GM04503 (cell line): ENCODE data around the gene NSUN3.
"Not testable (repeated sequence)": the region's sequence is repeated elsewhere in the genome, so short reads cannot be mapped to it uniquely, and the experiment has no call there.

Experiments
- DNase-seq: peaks from one replicate; pipeline ENCODE4 v3.0.0-alpha.2; 2012; ENCODE audit warnings: low read depth

The NSUN3 gene

DNA sequence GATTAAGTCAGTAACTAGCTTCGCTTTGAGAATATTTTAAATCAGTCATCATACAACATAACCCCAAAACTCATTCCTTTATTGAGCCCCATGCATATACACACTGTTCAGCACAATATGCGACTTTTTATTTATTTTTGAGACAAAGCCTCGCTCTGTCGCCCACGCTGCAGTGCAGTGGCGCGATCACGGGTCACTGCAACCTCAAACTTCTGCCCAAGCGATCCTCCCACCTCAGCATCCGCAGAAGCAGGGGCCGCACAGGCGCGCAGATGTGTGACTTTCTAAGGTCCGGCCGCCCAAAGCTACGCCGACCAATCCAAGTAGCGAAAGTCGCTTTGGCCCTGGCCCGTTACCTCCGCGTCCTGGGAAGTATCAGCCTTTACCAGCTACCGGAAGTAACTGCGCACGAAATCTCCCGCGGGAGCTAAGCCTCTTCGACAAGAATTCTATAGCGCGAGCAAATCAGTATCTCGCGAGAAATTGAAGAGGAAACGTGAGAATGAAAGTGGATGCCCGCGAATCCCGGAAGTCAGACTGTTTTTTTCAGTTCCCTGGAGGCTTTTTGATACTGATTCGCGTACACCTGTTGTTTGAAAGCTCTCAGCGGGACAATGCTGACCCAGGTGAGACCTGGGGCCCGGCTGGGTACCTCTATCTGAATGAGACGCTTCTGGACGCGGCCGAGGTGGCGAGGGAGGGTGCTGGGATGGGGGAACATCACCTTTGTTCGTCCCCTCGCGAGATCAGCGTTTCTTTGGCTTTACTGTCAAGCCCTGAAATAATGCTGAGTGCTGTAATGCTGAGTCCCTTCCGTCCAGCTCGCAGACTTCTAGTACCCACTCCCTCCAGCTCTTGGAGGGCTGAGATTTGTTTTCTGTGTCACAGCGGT lies at the start of gene NSUN3, which contains the start of gene DHFR2:
Gene NSUN3 (plus strand): TSS at position 549 of the 892 bp plus-strand sequence. CDS start 66 bp downstream, at position 615.
Gene DHFR2 (minus strand): TSS at position 404 of the 892 bp plus-strand sequence. CDS start 1,405 bp downstream, outside the sequence.
- DNase-seq = peak; percentile 92

DNA sequence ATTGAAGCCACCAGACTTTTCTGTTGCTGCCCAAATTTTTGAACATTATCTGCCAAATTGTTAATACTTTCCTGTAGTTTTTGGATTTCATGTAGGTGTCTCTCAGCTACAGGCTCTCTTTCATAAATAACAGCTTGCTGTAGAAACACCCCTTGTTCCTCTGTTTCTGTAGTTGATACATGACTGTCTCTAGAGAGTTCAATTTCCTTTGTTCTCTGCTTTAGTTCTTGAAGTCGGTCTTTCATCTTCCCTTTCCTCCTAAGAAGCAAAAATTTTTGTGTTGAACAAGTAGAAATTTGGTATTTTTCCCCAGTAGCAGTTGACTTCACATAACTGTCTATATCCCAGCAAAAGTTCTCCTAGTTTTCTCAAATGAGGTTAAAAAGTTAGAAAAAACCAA lies 47.8 kb upstream of the NSUN3 start:
- no peak for DNase-seq

DNA sequence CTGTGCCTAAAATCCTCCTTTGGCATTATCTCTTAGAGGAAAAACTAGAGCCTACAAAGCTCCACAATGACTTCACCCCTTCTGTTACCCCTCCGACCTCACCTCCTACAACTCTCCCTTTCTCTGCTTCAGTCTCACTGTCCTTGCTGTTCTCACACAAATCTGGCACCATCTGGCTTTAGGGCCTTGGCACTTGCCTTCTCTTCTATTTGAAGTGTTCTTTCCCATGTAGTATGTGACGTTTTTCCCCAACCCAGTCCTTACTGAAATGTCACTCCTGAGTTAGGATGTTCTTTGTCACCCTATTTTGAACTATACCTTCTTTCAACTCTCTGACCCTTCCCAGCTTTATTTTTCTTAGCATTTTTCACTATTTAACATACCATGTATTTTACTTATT lies 43.2 kb upstream of the NSUN3 start:
- no peak for DNase-seq

DNA sequence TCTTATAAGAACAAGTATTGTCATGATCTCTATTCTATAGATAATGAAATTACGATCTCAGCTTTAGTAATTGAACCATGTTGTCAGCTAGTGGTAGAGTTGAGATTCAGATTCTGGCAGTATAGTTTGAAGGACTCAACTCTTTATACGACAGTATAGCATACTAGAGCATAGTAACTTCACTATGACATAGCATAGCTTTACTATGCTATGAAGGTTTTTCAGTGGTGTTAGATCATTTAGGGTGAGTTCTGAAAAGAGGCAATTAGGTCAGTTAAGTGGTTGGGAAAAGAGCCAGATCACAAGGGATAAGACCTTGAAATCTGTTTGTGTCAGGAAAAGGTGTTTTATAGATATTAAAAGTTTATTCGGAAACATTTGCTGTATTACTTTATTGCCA lies 42.6 kb upstream of the NSUN3 start:
- no peak for DNase-seq

DNA sequence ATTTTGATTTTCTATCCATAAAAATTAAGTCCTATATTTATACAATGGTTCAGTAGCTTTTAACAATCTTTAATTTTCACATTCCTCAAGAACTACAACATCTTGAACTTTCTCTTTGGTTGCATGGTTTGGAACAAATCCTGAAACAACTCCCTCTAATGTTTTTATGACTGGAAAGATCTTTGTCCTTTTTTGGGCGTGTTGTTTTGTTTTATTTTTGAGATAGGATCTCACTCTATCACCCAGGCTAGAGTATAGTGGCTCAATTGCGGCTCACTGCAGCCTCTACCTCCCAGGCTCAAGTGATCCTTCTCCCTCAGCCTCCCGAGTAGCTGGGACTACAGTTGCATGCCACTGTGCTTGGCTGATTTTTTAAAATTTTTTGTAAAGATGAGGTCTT lies 38.5 kb upstream of the NSUN3 start:
- DNase-seq = peak; percentile 11

DNA sequence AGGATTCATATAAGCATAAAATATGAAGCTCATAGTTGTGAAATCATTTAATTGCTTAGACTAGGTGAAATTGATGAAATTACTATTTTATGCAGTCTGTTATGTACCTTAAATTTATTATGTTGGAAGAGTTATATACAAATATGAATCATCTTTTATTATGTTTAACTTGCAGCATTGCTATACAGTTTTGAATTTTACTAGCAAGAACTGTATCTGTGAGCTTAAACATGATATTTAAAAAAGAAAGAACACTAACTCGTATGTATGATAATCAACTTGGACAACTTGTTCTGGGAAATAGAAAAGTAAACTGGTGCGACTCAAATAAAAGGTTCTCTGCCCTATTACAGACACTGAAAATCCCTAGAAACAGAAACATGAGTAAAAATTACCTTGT lies 36.2 kb upstream of the NSUN3 start:
- no peak for DNase-seq

DNA sequence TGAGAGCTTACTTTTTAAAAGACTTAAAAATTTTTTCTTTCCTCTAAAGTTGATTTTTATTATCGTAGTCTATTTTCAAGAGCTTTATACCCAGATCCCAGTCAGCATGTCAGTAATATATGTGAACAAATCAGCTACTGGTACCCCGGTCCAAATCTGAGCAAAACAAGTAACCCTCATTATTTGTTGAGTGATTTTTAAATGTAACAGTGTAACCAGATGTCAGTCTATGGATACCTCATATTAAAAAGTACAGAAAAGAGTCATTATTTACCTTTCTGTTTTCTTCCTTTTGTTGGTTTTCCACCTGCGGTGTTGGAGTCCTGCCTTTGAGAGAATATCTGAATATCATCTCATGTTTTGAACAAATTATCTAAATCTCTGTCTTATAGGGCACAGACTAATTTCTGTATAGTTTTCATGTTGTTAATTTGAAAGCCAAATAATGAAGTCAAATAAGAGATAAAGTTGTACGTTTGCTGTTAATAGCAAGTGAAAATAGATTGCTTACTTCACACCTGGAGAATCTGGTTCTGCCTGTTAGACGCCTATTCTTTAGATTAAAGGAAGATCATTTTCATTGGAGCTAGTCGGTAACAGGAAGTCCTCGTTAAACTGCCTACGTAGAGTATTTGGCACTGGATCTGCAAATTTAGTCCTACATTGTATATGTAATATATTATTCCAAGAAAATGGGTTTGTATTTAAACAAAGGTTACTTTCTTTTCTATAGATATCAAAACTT lies 34.6 kb upstream of the NSUN3 start, which contains the start of gene STX19:
Gene STX19 (minus strand): TSS at position 505 of the 745 bp plus-strand sequence. CDS start 13,328 bp downstream, outside the sequence.
- no peak for DNase-seq

DNA sequence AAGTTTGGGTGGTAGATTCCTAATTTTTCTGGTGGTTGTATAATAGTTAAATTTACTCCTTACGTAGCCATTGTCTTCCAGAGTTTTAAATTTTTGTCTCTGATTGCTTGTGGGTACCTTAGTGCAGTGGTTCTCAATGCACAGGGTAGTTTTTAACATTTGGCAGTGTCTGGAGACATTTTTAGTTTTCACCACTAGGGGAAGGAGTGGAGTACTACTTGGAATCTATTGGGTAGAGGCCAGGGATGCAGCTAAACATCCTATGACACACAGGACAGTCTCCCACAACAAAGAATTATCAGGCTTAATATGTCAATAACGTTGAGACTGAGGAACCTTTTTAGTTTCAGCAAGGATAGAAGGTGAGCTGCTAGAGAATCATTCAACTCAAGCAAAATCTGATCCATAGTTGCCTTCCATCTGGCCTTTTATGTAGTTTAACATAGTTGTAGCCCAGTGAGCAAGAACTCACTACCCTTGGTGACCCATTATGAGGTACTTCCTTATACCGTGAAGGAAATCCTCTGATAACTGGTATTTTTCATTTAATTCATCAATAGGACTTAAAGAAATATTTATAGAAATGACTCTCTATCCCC lies 25.9 kb upstream of the NSUN3 start:
- peak; percentile 28 for DNase-seq

DNA sequence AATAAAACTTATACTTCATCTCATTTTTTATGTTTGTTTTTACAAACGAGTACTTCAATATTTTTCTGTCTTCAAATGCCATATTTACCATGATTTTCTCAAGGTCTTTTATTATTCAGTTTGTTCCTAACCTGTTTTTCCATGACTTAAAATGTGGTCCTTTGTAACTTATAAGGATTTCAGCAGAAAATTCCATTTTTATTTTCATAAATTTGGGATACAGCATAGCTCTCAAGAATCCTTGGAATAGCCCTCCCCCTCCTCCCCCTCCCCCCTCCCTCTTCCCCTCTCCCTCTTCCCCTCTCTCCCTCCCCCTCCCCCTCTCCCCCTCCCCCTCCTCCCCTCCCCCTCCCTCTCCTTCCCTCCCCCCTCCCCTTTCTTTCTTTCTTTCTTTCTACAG lies 19.6 kb upstream of the NSUN3 start:
- no peak for DNase-seq

DNA sequence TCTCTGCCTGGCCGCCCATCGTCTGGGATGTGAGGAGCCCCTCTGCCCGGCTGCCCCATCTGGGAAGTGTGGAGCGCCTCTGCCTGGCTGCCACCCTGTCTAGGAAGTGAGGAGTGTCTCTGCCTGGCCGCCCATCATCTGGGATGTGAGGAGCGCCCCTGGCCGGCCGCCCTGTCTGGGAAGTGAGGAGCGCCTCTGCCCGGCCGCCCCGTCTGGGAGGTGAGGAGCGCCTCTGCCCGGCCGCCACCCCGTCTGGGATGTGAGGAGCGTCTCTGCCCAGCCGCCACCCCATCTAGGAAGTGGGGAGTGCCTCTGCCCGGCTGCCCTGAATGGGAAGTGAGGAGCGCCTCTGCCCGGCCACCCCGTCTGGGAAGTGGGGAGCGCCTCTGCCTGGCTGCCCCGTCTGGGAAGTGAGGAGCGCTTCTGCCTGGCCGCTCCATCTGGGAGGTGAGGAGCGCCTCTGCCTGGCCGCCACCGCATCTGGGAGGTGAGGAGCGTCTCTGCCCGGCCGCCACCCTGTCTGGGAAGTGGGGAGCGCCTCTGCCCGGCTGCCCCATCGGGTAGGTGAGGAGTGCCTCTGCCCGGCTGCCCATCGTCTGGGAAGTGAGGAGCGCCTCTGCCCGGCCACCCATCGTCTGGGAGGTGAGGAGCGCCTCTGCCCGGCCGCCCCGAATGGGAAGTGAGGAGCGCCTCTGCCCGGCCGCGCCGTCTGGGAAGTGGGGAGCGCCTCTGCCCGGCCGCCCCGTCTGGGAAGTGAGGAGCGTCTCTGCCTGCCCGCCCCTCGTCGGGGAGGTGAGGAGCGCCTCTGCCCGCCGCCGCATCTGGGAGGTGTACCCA lies 18.5 kb upstream of the NSUN3 start:
- not testable (repeated sequence) for DNase-seq

DNA sequence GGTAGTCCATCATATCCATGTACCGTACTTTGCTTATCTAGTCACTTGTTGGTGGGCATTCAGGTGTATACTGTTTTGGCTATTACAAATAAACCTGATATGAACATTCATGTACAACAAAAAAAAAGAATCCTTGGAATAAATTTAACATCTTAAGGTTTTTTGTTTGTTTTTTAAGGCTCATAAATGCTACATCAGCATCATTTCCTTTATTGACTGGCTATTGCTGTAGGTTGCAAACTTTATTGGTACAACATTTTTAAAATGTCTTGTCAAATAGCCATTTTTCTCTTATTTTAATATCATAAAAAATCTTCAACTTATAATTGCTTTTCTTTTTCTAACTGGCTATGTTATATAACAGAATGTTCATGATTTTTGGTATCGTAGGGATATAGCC lies 16.3 kb upstream of the NSUN3 start:
- no peak for DNase-seq

DNA sequence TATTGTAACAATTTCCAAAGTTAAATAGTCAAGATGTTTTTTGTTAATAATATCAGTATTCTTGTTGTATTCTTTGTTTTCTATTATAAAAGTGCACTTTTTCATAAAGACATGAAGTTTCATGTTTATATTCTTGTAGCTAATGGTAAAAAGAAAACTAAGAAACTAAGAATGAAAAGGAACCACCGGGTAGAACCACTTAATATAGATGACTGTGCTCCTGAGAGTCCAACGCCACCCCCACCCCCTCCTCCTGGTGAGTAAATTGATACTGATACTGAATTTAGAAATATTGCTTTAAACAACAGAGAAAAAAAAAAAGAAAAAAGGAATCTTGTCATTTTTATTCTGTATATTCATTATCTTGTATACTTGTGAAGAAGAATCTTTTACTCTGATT lies 13.6 kb upstream of the NSUN3 start:
- DNase-seq = no peak

DNA sequence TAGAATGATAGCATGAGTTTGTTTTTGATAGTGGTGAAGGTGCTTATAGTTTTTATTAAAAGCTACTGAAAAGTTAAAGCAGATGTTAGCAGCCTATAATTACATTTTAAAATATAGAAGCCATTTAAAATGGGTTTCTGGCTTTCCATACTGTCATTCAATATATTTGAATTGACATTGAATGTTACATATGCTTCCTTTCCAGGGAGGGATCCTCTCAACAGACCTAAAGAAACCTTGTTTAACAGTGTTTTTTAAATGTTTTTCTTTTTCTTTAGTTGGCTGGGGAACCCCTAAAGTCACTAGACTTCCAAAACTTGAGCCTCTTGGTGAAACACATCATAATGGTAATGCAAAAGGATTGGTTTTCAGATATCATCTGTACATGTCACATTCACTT lies 12.3 kb upstream of the NSUN3 start:
- DNase-seq = no peak

DNA sequence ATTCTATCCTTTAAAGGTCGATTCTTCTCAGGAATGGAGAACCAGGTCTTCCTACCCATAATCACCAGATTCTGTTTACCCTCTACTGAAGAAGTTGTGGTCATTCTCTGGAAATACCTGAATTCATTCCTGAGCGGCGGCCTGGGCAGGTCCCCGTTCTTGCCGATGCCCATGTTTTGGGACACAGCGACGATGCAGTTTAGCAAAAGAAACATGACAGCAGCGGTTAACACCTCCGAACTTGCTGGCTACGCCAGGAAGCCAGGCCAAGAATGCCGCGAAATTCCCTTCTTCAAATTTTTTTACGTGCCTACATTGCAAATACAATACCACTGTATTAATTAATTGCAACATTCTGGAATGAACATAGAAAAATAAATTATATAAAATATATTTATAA lies 1.6 kb upstream of the NSUN3 start:
- DNase-seq = no peak

DNA sequence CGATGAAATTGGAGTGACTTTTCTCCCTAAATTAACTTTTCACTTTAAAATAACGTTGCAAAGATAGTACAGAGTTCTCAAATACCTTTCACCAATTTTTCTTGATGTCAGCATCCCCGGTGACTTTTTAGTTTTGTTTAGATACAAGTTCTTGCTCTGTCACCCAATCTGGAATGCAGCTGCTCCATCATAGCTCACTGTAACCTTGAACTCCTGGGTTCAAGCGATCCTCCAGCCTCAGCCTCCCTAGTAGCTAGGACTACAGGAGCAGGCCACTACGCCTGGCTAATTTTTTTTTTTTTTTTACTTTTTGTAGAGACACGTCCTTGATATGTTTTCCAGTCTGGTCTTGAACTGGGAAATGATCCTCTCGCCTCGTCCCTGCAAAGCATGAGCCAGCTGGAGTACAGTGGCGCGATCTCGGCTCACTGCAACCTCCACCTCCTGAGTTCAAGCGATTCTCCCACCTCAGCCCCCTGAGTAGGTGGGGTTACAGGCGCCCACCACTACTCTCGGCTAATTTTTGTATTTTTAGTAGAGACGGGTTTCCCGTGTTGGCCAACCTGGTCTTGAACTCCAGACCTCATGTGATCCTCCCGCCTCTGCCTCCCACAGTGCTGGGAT lies 747 bp downstream of the NSUN3 start:
- no peak for DNase-seq

DNA sequence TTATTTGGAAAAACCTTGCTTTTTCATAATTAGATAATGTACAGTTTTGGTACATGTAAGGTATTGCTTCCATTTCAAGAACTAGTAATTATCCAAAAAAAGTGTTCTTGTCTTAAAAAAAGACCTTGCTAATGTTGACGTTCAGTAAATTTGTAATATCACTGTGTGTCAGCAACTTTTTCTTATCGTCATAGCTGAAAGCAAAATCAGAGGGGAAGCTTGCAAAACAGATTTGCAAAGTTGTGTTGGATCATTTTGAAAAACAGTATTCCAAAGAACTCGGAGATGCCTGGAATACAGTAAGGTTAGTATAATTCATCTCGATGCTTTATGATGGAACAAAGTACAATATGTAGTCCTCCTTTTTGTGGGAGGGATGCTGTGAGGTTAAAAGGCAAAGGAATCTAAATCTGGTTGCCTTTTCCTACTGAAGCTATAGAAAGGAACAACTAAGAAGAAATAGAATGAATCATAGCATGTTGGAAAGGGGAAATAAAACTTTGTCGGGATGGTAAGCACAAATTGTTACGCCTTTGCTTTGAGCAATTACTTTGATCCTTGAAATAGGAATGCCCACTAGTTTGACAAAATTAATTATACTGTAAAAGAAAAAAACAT lies 1.5 kb downstream of the NSUN3 start:
- DNase-seq = no peak

DNA sequence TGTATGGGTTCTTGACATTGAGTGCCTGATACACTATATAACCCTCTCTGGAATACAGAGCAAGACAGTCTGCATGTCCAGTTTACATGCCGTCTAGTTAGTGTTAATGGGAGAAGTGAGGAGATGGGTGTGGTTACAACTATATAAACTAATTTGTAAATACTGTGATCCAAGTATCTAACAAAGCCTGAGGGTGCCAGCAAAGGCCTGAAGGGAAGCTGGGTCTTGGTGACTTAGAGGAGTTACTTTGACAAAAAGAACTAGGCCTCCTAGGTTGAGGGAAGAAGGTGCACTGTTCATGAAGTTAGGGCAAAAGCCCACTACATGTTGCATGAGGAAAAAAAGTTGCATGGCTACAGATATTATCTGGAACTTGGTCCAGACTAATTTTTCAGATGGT lies 2.3 kb downstream of the NSUN3 start:
- no peak for DNase-seq

DNA sequence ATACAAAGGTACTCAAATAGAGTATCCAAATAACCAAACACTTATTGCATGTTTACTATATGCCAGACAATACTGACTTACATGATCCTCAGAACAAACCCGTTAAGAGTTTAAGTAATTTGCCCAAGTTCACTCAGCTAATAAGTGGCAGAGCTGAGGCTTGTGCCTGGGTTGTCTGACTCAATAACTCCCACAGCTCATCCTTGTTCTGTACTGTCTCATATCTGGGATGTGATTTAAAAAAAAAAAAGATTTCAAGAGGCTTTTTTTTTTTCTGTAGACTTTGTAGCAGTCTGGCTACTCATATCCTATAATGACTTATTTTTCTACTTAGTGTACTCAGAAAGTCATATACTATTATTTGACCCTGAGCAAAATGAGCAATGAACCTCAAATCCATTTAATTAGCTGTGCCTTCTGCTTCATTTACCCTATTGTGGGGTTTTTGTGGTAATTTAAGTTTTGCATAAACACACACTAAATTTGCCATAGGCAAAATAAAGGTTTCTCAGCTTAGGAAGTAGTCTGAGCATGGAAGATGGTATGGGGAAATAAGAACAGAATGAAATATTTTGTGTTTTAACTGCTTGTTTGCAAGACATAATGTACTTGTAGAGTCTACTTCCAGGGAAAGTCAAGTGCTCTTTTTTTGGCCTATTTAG lies 3.1 kb downstream of the NSUN3 start:
- no peak for DNase-seq

DNA sequence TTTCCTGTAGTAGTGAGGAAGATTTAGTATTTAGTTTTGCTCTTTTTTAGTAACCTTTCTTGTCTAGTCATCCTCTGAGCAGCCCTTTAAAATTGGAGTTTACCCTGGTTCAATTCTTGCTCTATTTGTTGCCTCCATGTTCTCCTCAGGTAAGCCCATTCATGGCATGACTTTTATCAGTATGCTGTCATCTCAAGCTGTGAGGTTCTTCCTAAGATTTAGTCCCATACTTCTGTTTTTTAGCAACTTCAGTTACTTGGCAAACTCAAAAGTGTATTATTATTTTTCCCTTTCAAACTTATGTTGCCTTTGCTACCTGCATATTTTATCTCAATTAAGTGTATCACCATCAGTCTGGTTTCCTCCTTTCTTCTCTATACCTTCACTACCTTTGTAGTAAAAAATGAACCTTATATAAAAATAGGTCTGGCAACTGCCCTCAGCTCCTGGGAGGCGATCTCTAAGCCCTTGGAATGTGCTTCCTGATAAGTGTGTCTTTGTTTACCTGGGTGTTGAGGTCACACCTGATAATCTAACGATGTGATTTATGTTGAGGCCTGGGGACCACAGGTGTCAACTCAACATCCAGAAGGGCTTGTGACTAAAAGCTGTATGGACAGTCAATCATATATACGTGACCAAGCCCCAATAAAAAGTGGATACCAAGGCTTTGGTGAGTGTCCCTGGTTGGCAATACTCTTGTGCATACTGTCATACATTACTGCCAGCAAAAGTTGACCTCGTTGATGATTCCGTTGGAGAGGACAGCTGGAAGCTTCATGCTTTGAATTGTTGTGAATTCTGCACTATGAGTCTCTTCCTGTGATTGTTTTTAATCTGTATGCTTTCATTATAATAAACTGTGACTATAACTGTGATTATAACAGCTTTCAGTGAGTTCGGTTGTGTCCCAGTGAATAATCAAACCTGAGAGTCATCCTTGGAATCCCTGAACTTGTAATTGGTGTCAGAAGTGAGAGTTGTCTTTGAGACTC lies 3.9 kb downstream of the NSUN3 start:
- no peak for DNase-seq
